ENCODE results near the gene ATG12.

GRCh38 chr5:115818821-115819220 is 22.5 kb downstream of the ATG12 start:
- TF ChIP-seq CTCF (IDR thresholded peaks at IDR 0.05; ENCODE audit: low read depth, low read length) = no peak
- TF ChIP-seq EZH2phosphoT487 (IDR thresholded peaks at IDR 0.05; ENCODE audit: low read depth) = no peak

Measured in OCI-LY3 (cell line).